Activated T-cell treated with anti-CD3 and anti-CD28 coated beads, Interleukin-2, amount 50 U/mL, for 72 hours (primary cell): Measurements from ENCODE around the gene RAB29. TPM values are rescaled to one million over a fixed set of nuclear protein-coding genes. Genes with fewer than 3 reads are reported as not detected.

Experiments
- ATAC-seq, 2 donors: fragments of 150-1000 bp; cut with Tn5 transposase; replicated peaks in 1 of 2; 2 replicates each; pipeline ENCODE4 v1.10.0; 2021; ENCODE audit warnings: moderate library complexity in 2 of 2, mild to moderate bottlenecking in 1 of 2
- DNase-seq, 2 donors: peaks; one replicate each; pipeline ENCODE4 v3.0.0; 2021 to 2022; ENCODE audit warnings: mixed read lengths in 1 of 2
- H3K27ac Mint-ChIP-seq: one replicate; pipeline ENCODE4 v1.8.0; 2022; ENCODE audit warnings: mild to moderate bottlenecking, moderate library complexity, mixed read lengths
- H3K27me3 Mint-ChIP-seq: one replicate; pipeline ENCODE4 v1.8.0; 2022; ENCODE audit warnings: low read depth, mixed read lengths
- H3K36me3 Mint-ChIP-seq, 2 donors: one replicate each; pipeline ENCODE4 v1.8.0; 2022; ENCODE audit warnings: mixed read lengths in 2 of 2, mild to moderate bottlenecking in 1 of 2; ENCODE audit not compliant: insufficient read depth in 2 of 2
- H3K4me1 Mint-ChIP-seq: one replicate; pipeline ENCODE4 v1.8.0; 2022; ENCODE audit warnings: low read depth, mixed read lengths
- H3K4me3 Mint-ChIP-seq, 2 donors: one replicate each; pipeline ENCODE4 v1.8.0; 2022; ENCODE audit warnings: mild to moderate bottlenecking in 2 of 2, mixed read lengths in 2 of 2, moderate library complexity in 2 of 2
- H3K9me3 Mint-ChIP-seq, 2 donors: one replicate each; pipeline ENCODE4 v1.8.0; 2022; ENCODE audit warnings: mixed read lengths in 2 of 2
- total RNA-seq, 2 donors: library from RNA; stranded (reverse); gene quantifications; one replicate each; pipeline ENCODE4 v1.2.3, GENCODE V29; 2022

RAB29 gene
- total RNA-seq, 2 donors from 2014 or later, result 41.5 to 60.5 TPM

DNA sequence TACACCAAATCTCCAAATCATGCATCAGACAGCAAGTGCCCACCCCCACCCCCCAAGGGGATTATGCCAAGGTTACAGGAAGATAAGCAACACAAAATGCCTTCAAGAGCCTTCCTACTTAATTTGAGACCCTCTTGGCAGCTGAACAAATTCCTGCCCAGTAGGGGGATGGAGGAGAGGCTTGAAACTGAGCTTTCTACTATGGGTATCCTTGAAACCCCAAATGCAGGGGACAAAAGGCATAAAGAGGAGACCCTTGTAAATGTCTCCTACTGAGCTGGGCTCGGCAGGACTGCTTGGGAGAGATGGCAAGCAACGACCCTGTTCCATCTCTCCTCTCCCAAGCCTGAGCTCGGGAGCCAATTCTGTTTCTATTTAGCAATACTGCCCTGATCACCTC, 34.2 kb upstream of the RAB29 start:
- ATAC-seq, result no peak
- no peaks in the 10 kb centered on the region for H3K9me3 Mint-ChIP-seq
- DNase-seq, result no peak
- peaks cover 1 to 5% of the 10 kb centered on the region in 2 donors for H3K36me3 Mint-ChIP-seq
- peak overlapping the region in 1 of 2 donors; percentile 25 for H3K4me3 Mint-ChIP-seq
- H3K27ac Mint-ChIP-seq, result no peak overlapping the region
- H3K27me3 Mint-ChIP-seq, result no peaks in the 10 kb centered on the region
- peaks cover 84% of the 10 kb centered on the region for H3K4me1 Mint-ChIP-seq

DNA sequence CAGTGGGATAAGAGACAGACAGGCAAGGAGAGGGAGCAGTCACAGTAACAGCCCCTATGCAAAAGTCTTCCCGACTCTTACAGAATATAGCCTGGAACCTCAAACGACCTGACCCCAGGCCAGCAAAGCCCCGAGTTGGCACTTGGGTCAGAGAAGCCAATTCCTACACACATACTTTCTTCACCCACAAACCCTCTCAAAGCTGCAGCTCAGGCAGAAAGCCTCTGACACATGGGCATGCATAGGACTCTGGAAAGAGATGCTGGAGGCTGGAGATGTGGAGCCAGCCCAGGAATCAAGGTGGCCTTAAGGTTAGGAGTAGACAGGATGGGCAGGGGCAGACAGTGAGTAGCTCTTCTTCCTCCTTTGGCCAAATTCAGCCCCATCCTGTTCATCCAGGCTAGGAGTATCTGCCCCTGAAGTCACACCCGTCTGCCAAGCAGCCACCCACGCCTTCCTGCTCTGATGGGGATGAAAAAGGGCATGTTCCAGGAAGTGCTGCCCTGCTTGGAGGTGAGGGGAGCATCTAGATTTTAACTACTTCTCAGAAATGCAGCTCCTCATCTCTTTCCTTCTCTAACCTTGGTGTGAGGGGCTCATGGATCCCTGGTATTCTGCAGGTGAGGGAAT, 29.9 kb upstream of the RAB29 start:
- Mint-ChIP-seq H3K36me3 (no peaks in the 10 kb centered on the region), H3K4me3 (peak overlapping the region; percentile 72 to 80), H3K27me3 (no peaks in the 10 kb centered on the region), H3K27ac (peak overlapping the region; percentile 94), H3K9me3 (no peaks in the 10 kb centered on the region), H3K4me1 (peaks cover 60% of the 10 kb centered on the region)
- ATAC-seq, result peak; percentile 74 to 83
- peak; percentile 51 to 63 for DNase-seq

DNA sequence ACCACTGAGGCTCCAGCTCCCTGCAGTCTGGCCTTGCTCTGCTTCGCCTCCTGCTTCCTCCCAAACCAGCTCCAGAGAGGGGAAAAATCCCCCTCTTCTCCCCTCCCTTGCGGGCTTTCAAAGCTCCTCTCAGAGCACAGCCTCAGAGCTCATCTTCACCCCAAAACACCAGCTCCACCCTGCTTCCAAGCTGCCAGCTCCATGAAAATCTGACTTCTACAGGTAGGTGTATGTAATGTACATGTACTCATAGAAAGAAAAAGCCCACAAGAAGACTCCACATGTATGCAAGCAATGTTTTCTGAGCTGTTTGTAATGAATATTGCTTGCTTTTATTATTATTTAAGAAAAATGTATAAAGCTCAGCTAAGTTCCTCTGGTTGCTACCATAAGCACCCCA, 29.3 kb upstream of the RAB29 start:
- no peaks in the 10 kb centered on the region for H3K36me3 Mint-ChIP-seq
- H3K4me1 Mint-ChIP-seq, result peaks cover 58% of the 10 kb centered on the region
- no peak for ATAC-seq
- peak overlapping the region; percentile 72 to 80 for H3K4me3 Mint-ChIP-seq
- H3K27me3 Mint-ChIP-seq, result no peaks in the 10 kb centered on the region
- H3K27ac Mint-ChIP-seq, result no peak overlapping the region
- DNase-seq, result no peak
- no peaks in the 10 kb centered on the region for H3K9me3 Mint-ChIP-seq

DNA sequence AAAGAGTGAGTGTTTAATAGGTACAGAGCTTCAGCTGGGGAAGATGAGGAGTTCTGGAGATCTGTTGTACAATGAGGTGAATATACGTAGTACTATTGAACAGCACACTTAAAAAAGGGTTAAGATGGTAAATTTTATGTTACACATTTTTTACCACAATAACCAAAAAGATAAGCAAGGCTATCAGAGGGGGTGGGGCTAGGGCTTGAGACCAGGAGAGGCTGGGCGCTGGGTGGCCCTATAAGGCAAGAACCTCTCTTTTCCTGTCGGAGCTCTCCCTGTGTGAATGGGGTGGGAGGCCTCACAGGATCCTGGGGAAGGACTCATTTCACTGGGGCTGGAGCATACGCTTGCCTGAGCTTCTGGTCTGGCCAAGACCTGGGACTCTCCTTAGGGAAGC, 28.7 kb upstream of the RAB29 start:
- Mint-ChIP-seq H3K27ac (no peak overlapping the region), H3K4me1 (peaks cover 52% of the 10 kb centered on the region), H3K9me3 (no peaks in the 10 kb centered on the region), H3K36me3 (no peaks in the 10 kb centered on the region), H3K27me3 (no peaks in the 10 kb centered on the region), H3K4me3 (no peak overlapping the region)
- no peak for DNase-seq
- no peak for ATAC-seq

DNA sequence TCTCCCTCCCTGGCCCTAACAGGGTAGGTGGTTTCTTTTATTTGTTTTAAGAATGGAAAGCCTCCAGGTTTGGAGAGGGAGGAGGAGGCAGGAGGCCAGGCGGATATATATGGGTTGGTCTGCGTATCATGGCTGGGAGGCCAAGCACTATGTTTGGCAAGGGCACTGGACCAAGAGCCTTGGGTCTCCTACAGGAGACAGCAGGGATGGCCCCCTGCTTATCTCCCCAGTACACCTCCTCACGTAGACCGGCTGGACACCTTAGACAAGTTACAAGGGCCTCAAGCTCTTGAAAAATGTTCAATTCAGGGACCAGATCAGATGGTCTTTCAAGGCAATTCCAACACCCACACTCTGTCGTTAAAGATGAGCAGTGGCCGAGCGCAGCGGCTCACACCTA, 26.8 kb upstream of the RAB29 start:
- Mint-ChIP-seq H3K9me3 (no peaks in the 10 kb centered on the region), H3K4me1 (peaks cover 38% of the 10 kb centered on the region), H3K27me3 (no peaks in the 10 kb centered on the region), H3K4me3 (no peak overlapping the region), H3K27ac (no peak overlapping the region), H3K36me3 (no peaks in the 10 kb centered on the region)
- ATAC-seq, result no peak
- DNase-seq, result no peak

DNA sequence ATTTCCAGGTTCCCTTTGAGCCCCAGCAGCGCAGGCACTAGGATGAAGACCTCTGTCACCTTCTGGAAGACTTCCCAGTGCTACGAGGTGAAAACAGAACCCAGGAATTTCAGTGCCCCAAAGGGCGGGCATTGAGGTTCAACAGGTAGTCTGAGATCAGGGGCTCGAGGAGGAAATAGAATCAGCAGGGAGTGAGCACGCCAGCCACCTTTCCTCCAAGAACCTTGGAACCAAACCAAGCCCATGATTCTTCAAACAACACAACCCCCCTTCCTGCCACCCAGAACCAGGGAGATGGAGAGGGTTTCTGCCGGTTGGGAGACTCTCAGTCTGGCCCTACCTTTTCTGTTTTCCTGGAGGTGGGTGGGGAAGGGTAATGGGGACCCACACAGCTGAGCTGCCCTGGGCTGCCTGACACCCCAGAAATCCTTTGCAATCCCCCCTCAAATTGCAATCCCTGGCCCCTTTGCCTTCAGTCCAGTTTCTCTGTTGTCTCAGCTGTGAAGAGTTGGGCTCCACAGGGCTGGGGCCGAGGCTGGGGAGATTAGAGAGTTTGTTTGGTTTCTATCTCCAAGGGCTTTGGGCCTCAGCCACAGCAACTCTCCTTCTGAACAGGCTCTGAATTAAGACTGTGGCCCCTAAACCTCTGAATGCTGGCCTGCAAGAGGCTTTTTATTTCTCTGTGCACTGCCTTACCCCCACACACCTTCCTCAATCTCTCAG, 25.9 kb upstream of the RAB29 start:
- H3K27ac Mint-ChIP-seq, result no peak overlapping the region
- no peaks in the 10 kb centered on the region for H3K9me3 Mint-ChIP-seq
- H3K4me1 Mint-ChIP-seq, result peaks cover 29% of the 10 kb centered on the region
- no peak overlapping the region for H3K4me3 Mint-ChIP-seq
- ATAC-seq, result no peak
- H3K36me3 Mint-ChIP-seq, result no peaks in the 10 kb centered on the region
- DNase-seq, result no peak
- no peaks in the 10 kb centered on the region for H3K27me3 Mint-ChIP-seq

DNA sequence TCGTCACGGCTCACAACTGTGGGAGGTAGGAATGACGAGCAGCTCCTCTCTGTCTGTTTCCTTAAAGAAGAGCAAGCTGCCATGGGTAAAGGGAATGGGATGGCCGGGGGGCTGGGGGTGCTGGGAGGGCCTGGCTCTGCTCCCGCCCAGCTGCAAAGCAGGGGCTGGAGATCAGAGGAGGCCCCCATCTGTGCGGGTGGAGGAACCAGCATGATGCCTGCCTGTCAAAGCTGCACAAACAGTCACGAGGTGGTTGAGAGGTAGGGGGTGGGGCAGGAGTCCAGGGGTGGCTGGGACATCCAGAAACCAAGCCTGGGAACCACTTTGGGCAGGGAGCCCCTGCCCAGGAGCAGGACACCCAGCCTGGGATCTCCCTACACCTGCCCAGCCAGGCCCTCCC, 25.1 kb upstream of the RAB29 start:
- ATAC-seq (no peak), DNase-seq (no peak)
- H3K4me1 Mint-ChIP-seq, result peaks cover 22% of the 10 kb centered on the region
- no peaks in the 10 kb centered on the region for H3K36me3 Mint-ChIP-seq
- H3K27ac Mint-ChIP-seq, result no peak overlapping the region
- H3K4me3 Mint-ChIP-seq, result no peak overlapping the region
- no peaks in the 10 kb centered on the region for H3K9me3 Mint-ChIP-seq
- H3K27me3 Mint-ChIP-seq, result no peaks in the 10 kb centered on the region

DNA sequence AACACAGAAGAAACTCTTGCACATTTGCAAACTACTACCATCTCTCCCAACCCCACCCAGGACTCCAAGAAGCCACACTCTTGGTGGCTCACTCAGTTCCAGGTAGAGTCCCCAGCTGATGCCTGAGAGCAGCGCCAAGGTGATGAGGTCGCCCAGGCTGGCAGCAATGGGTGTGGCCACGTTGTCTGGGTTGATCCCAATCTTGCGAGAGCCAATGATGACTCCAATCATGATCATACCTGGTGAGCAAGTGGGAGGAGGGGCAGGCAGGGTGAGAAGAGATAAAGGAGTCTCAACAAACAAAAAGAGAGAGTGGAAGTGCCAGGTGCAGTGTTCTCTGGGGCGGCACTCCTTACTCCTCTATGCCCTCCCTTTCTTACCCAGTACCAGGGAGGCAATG, 23.3 kb upstream of the RAB29 start:
- ATAC-seq (peak in 1 of 2 donors; percentile 28), DNase-seq (no peak)
- H3K4me3 Mint-ChIP-seq, result no peak overlapping the region
- no peaks in the 10 kb centered on the region for H3K27me3 Mint-ChIP-seq
- no peaks in the 10 kb centered on the region for H3K9me3 Mint-ChIP-seq
- H3K36me3 Mint-ChIP-seq, result no peaks in the 10 kb centered on the region
- peaks cover 17% of the 10 kb centered on the region for H3K4me1 Mint-ChIP-seq
- H3K27ac Mint-ChIP-seq, result no peak overlapping the region

DNA sequence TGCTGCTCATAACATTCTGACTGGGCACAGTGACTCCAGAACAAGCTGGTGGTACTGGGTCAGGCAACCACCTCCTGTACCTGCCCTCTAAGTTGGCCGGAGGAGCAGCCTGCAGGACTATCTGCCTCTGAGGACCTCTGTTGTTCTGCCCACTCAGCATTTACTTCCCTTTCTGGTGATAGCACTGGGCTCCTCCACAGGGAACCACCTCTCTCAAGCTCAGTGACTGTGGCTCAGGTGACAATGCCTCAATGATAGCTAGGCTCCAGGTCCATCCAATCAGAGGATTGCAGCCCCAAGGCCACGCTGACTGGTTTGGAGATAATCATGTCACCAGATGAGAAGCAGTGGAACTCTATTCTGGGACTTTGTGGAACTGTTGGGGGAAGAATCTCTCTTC, 21.9 kb upstream of the RAB29 start:
- peaks cover 16% of the 10 kb centered on the region for H3K4me1 Mint-ChIP-seq
- no peak for ATAC-seq
- H3K27ac Mint-ChIP-seq, result no peak overlapping the region
- DNase-seq, result no peak
- H3K27me3 Mint-ChIP-seq, result no peaks in the 10 kb centered on the region
- H3K4me3 Mint-ChIP-seq, result no peak overlapping the region
- H3K9me3 Mint-ChIP-seq, result no peaks in the 10 kb centered on the region
- H3K36me3 Mint-ChIP-seq, result no peaks in the 10 kb centered on the region

DNA sequence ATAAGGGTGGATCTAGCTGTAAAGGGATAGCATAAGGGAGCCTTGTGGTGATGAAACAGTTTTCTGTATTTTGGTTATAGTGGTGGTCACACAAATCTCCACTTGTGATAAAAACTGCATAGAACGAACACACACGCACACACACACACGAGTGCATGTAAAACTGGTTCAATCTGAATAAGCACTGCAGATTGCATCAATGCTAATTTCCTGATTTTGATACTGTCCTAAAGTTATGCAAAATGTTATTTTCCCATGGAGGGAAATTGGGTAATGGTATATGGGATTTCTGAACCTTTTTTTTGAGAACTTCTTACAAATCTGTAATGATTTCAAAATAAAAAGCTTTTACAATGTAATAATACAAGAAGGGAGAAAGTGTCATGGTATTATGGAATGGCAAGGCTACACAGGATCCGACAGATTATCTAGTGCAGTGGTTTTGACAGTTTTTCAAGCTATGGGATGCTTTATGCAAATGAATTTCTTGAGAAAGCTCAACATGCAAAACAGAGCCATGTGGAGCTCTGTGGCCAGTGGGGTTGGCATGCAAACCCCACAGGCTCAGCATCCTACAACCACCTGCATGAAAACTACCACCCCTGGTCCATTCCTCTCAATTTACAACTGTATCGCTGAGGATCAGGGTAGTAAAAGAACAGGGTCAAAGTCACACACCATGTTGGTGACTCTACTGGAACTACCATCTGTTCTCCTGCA, 18.9 kb upstream of the RAB29 start:
- DNase-seq (no peak), ATAC-seq (no peak)
- no peak overlapping the region for H3K27ac Mint-ChIP-seq
- no peak overlapping the region for H3K4me3 Mint-ChIP-seq
- H3K27me3 Mint-ChIP-seq, result no peaks in the 10 kb centered on the region
- peaks cover 16% of the 10 kb centered on the region for H3K4me1 Mint-ChIP-seq
- no peaks in the 10 kb centered on the region for H3K9me3 Mint-ChIP-seq
- peaks cover 0 to 5% of the 10 kb centered on the region in 2 donors for H3K36me3 Mint-ChIP-seq

DNA sequence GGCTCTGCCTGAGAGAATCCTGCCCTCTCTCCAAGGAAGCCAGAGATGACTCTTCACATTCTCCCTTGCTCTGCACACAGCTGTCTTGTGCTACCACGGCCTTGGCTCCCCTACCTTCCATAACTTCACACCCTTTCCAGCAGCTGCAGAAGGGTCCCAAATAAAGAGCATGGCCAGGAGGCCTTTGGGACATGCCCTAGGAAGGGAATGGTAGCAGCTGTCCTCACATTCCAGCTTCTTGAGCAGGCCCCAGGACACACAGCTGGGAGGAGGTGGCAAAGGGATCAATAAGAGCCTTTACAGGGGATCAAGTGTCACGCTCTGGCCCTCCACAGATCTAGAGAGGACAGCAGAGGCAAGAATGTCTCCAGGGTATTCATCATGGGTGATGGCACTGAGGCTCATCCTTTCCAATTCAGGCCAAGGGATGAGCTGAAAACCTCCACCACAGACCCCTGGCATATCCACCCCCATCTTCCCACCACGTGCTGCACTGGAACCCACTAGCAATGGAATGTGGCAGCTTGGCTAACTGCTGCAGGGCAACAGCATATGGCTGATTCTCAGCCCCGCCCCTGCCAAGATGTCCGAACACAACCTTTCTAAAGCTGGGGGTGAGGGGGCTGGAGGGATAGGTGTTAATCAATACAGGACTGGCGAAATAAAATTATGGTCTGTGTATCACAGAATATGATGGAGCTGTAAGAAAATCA, 17.8 kb upstream of the RAB29 start:
- no peak for DNase-seq
- ATAC-seq, result no peak
- Mint-ChIP-seq H3K36me3 (peaks cover 0 to 5% of the 10 kb centered on the region in 2 donors), H3K27ac (peak overlapping the region; percentile 14), H3K9me3 (no peaks in the 10 kb centered on the region), H3K4me1 (peaks cover 11% of the 10 kb centered on the region), H3K27me3 (no peaks in the 10 kb centered on the region), H3K4me3 (no peak overlapping the region)

DNA sequence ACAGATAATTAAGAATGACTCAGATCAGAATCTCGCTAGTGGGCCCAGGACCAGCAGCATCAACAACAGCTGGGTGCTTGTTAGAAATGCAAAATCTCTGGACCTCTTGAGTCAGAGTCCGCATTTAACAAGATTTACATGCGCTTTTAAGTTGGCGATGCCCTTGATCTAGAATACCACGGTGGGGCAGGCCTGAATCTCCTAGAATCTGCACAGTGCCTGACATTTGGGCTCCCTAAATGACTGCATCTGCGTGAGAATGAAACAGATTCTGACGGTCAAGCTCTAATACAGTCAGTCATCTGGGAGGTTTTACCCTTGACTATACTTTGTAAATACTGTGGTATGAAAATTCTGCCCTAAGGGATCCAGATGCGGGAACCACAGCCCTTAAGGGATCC, 17.2 kb upstream of the RAB29 start:
- ATAC-seq (no peak), DNase-seq (no peak)
- Mint-ChIP-seq H3K27me3 (no peaks in the 10 kb centered on the region), H3K9me3 (no peaks in the 10 kb centered on the region), H3K4me3 (no peak overlapping the region), H3K4me1 (peaks cover 11% of the 10 kb centered on the region), H3K27ac (no peak overlapping the region), H3K36me3 (peaks cover 0 to 5% of the 10 kb centered on the region in 2 donors)
